HEK293 (cell line): Measurements from ENCODE around the gene ALDH16A1.

ENCODE experiments used
- BCL11B ChIP-seq: fragments of 450-650 bp; formaldehyde crosslinking; IDR thresholded peaks from 2 replicates; pipeline ENCODE4 v1.5.1; 2016; ENCODE audit warnings: low read depth, missing biosample characterization, missing genetic modification characterization
- KLF16 ChIP-seq: fragments of 450-650 bp; formaldehyde crosslinking; IDR thresholded peaks from 2 replicates; pipeline ENCODE4 v1.5.1; 2017; ENCODE audit warnings: missing biosample characterization, missing genetic modification characterization
- ZNF121 ChIP-seq: fragments of 450-650 bp; formaldehyde crosslinking; IDR thresholded peaks from 2 replicates; pipeline ENCODE4 v1.5.1; 2016; ENCODE audit warnings: missing biosample characterization, missing genetic modification characterization
- ZNF133 ChIP-seq: fragments of 450-650 bp; formaldehyde crosslinking; IDR thresholded peaks from 2 replicates; pipeline ENCODE4 v1.5.1; 2016; ENCODE audit warnings: missing biosample characterization, missing genetic modification characterization
- ZNF202 ChIP-seq: fragments of 450-650 bp; formaldehyde crosslinking; IDR thresholded peaks from 2 replicates; pipeline ENCODE4 v1.5.1; 2016; ENCODE audit warnings: missing biosample characterization, missing genetic modification characterization, borderline replicate concordance
- ZNF211 ChIP-seq: fragments of 450-650 bp; formaldehyde crosslinking; IDR thresholded peaks from 2 replicates; pipeline ENCODE4 v1.5.1; 2016; ENCODE audit warnings: low read depth, missing biosample characterization, missing genetic modification characterization
- ZNF274 ChIP-seq, 2 experiments: fragments of 200-500 bp in 1 of 2; fragments of 450-650 bp in 1 of 2; sonication (Bioruptor generic) in 1 of 2; formaldehyde crosslinking in 1 of 2; IDR thresholded peaks; 2 replicates each; pipeline versions ENCODE4 v1.5.1 to v1.6.1; 2014 to 2016; ENCODE audit warnings: borderline replicate concordance in 1 of 2, inconsistent platforms in 1 of 2, low read length in 1 of 2, missing biosample characterization in 1 of 2, missing genetic modification characterization in 1 of 2
- TF ChIP-seq, protein P1 (sequence below): fragments of 450-650 bp; formaldehyde crosslinking; IDR thresholded peaks from 2 replicates; pipeline ENCODE4 v1.5.1; 2016; ENCODE audit warnings: missing biosample characterization, missing genetic modification characterization
- TF ChIP-seq, protein P2 (sequence below): fragments of 450-650 bp; formaldehyde crosslinking; IDR thresholded peaks from 2 replicates; pipeline ENCODE4 v1.5.1; 2016; ENCODE audit warnings: missing biosample characterization, missing genetic modification characterization
- TF ChIP-seq, protein P3 (sequence below): fragments of 450-650 bp; formaldehyde crosslinking; IDR thresholded peaks from 2 replicates; pipeline ENCODE4 v1.5.1; 2016; ENCODE audit warnings: missing biosample characterization, missing genetic modification characterization
- TF ChIP-seq, protein P4 (sequence below): fragments of 450-650 bp; formaldehyde crosslinking; IDR thresholded peaks from 2 replicates; pipeline ENCODE4 v1.5.1; 2016; ENCODE audit warnings: missing biosample characterization, missing genetic modification characterization

DNA sequence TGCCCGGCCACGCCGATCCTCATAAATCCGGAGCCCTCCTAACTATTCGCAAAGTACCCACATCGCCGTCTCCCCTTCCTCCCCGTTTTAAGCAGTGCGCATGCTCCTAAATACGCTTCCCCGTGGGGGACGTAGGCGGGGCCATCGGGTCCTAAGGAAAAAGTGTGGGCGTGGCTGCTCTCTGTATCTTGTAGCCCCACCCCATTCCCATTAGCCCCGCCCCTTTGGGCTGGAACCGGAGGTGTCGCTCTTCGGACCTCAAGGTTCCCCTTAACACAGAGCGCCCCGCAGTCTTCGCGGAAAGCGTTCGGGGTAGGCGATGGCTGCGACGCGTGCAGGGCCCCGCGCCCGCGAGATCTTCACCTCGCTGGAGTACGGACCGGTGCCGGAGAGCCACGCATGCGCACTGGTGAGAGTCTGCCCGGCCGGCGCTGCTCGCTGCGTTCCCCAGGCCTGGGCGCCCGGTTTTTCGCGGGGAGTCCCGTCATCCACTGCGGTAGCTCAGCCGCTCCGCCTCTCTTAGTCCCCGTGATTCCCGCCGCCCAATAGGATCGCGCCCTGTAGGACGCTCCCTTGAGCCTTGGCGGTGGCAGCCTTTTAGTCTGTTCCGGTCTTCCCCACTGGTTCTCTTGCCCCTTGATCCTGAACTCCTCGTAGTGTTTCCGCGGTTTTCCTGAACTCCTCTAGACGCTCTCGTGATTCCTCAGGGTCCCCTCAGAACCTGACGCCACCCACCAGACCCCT, at the start of gene ALDH16A1:
- TF ChIP-seq, protein P1, sequence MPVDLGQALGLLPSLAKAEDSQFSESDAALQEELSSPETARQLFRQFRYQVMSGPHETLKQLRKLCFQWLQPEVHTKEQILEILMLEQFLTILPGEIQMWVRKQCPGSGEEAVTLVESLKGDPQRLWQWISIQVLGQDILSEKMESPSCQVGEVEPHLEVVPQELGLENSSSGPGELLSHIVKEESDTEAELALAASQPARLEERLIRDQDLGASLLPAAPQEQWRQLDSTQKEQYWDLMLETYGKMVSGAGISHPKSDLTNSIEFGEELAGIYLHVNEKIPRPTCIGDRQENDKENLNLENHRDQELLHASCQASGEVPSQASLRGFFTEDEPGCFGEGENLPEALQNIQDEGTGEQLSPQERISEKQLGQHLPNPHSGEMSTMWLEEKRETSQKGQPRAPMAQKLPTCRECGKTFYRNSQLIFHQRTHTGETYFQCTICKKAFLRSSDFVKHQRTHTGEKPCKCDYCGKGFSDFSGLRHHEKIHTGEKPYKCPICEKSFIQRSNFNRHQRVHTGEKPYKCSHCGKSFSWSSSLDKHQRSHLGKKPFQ: no peak
- TF ChIP-seq, protein P2, sequence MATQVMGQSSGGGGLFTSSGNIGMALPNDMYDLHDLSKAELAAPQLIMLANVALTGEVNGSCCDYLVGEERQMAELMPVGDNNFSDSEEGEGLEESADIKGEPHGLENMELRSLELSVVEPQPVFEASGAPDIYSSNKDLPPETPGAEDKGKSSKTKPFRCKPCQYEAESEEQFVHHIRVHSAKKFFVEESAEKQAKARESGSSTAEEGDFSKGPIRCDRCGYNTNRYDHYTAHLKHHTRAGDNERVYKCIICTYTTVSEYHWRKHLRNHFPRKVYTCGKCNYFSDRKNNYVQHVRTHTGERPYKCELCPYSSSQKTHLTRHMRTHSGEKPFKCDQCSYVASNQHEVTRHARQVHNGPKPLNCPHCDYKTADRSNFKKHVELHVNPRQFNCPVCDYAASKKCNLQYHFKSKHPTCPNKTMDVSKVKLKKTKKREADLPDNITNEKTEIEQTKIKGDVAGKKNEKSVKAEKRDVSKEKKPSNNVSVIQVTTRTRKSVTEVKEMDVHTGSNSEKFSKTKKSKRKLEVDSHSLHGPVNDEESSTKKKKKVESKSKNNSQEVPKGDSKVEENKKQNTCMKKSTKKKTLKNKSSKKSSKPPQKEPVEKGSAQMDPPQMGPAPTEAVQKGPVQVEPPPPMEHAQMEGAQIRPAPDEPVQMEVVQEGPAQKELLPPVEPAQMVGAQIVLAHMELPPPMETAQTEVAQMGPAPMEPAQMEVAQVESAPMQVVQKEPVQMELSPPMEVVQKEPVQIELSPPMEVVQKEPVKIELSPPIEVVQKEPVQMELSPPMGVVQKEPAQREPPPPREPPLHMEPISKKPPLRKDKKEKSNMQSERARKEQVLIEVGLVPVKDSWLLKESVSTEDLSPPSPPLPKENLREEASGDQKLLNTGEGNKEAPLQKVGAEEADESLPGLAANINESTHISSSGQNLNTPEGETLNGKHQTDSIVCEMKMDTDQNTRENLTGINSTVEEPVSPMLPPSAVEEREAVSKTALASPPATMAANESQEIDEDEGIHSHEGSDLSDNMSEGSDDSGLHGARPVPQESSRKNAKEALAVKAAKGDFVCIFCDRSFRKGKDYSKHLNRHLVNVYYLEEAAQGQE (tag by site-specific recombination): no peak
- TF ChIP-seq, protein P3, sequence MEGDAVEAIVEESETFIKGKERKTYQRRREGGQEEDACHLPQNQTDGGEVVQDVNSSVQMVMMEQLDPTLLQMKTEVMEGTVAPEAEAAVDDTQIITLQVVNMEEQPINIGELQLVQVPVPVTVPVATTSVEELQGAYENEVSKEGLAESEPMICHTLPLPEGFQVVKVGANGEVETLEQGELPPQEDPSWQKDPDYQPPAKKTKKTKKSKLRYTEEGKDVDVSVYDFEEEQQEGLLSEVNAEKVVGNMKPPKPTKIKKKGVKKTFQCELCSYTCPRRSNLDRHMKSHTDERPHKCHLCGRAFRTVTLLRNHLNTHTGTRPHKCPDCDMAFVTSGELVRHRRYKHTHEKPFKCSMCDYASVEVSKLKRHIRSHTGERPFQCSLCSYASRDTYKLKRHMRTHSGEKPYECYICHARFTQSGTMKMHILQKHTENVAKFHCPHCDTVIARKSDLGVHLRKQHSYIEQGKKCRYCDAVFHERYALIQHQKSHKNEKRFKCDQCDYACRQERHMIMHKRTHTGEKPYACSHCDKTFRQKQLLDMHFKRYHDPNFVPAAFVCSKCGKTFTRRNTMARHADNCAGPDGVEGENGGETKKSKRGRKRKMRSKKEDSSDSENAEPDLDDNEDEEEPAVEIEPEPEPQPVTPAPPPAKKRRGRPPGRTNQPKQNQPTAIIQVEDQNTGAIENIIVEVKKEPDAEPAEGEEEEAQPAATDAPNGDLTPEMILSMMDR (tag by site-specific recombination): peak; percentile 41; the same call in 1 of the 2 replicates
- TF ChIP-seq, protein P4, sequence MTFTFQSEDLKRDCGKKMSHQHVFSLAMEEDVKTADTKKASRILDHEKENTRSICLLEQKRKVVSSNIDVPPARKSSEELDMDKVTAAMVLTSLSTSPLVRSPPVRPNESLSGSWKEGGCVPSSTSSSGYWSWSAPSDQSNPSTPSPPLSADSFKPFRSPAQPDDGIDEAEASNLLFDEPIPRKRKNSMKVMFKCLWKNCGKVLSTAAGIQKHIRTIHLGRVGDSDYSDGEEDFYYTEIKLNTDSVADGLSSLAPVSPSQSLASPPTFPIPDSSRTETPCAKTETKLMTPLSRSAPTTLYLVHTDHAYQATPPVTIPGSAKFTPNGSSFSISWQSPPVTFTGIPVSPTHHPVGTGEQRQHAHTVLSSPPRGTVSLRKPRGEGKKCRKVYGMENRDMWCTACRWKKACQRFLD: no peak
- TF ChIP-seq ZNF202 (tag by site-specific recombination): no peak
- no peak for TF ChIP-seq BCL11B (tag by site-specific recombination)
- TF ChIP-seq ZNF211: no peak
- no peak for TF ChIP-seq ZNF133 (tag by site-specific recombination)
- no peak for TF ChIP-seq ZNF121
- no peak for TF ChIP-seq ZNF274 (IDR thresholded peaks at IDR 0.05; ENCODE audit: low read length)
- TF ChIP-seq ZNF274 (tag by site-specific recombination; IDR thresholded peaks at IDR 0.05; ENCODE audit: borderline replicate concordance): no peak
- TF ChIP-seq KLF16: peak; percentile 11; the same call in 1 of the 2 replicates
